Liver (tissue), 9 donors: ENCODE results near the gene CRP. TPM values are rescaled to one million over a fixed set of nuclear protein-coding genes. Genes with fewer than 3 reads are reported as not detected.

Experiments used
- DNase-seq: peaks from one replicate; pipeline ENCODE4 v3.0.0-alpha.2; 2017; ENCODE audit warnings: low spot score
- H3K27ac ChIP-seq, 2 donors: one replicate each; pipeline ENCODE4 v1.7.0; 2013; ENCODE audit warnings: inconsistent platforms in 2 of 2, low read length in 2 of 2, control low read depth in 1 of 2, low read depth in 1 of 2, mild to moderate bottlenecking in 1 of 2
- H3K27me3 ChIP-seq, 4 donors: one replicate each; pipeline versions ENCODE4 v1.6.1 to v1.7.0; 2013; ENCODE audit warnings: low read length in 3 of 4, inconsistent platforms in 1 of 4, mild to moderate bottlenecking in 1 of 4, moderate library complexity in 1 of 4; ENCODE audit not compliant: control insufficient read depth in 4 of 4, insufficient read depth in 4 of 4
- H3K36me3 ChIP-seq, 4 donors: one replicate each; pipeline versions ENCODE4 v1.6.1 to v1.7.0; 2013; ENCODE audit warnings: low read length in 3 of 4, mild to moderate bottlenecking in 3 of 4, low read depth in 1 of 4, moderate library complexity in 1 of 4; ENCODE audit not compliant: control insufficient read depth in 4 of 4, insufficient read depth in 3 of 4
- H3K4me1 ChIP-seq, 4 donors: one replicate each; pipeline versions ENCODE4 v1.6.1 to v1.7.0; 2013; ENCODE audit warnings: low read length in 3 of 4, mild to moderate bottlenecking in 3 of 4, moderate library complexity in 1 of 4; ENCODE audit not compliant: control insufficient read depth in 4 of 4, insufficient read depth in 4 of 4
- H3K4me3 ChIP-seq, 3 donors: one replicate each; pipeline versions ENCODE4 v1.6.1 to v1.7.0; 2013; ENCODE audit warnings: low read length in 3 of 3, control low read depth in 1 of 3, low read depth in 1 of 3, mild to moderate bottlenecking in 1 of 3
- H3K9ac ChIP-seq, 2 donors: one replicate each; pipeline ENCODE4 v1.7.0; 2013; ENCODE audit warnings: low read length in 2 of 2, mild to moderate bottlenecking in 2 of 2, moderate library complexity in 2 of 2, control low read depth in 1 of 2, low read depth in 1 of 2
- H3K9me3 ChIP-seq, 4 donors: one replicate each; pipeline versions ENCODE4 v1.6.1 to v1.7.0; 2013; ENCODE audit warnings: low read length in 3 of 4; ENCODE audit not compliant: control insufficient read depth in 4 of 4
- ATF3 ChIP-seq: IDR thresholded peaks from 2 replicates; pipeline ENCODE4 v1.6.1; 2016; ENCODE audit warnings: antibody characterized with exemption
- CTCF ChIP-seq: fragments of 150-350 bp; IDR thresholded peaks from 2 replicates; pipeline ENCODE4 v1.5.1; 2017; ENCODE audit warnings: improper control_type of control experiment, low read depth, low read length; ENCODE audit not compliant: missing input control
- EGR1 ChIP-seq, 2 donors: IDR thresholded peaks; 2 replicates each; pipeline ENCODE4 v1.6.1; 2016 to 2018; ENCODE audit warnings: antibody characterized with exemption in 2 of 2, low read depth in 2 of 2
- FOXA1 ChIP-seq: IDR thresholded peaks from 2 replicates; pipeline ENCODE4 v1.6.1; 2016; ENCODE audit warnings: antibody characterized with exemption
- GABPA ChIP-seq, 2 donors: IDR thresholded peaks in 1 of 2; conservative IDR thresholded peaks in 1 of 2; 2 replicates each; pipeline ENCODE4 v1.6.1; 2016; ENCODE audit warnings: antibody characterized with exemption in 2 of 2, mild to moderate bottlenecking in 1 of 2, moderate library complexity in 1 of 2
- HNF4A ChIP-seq, 2 donors: conservative IDR thresholded peaks; 2 replicates each; pipeline ENCODE4 v1.6.1; 2016; ENCODE audit warnings: antibody characterized with exemption in 2 of 2, mild to moderate bottlenecking in 2 of 2
- HNF4G ChIP-seq: IDR thresholded peaks from 2 replicates; pipeline ENCODE4 v1.6.1; 2016; ENCODE audit warnings: antibody characterized with exemption
- JUND ChIP-seq, 2 donors: IDR thresholded peaks; 2 replicates each; pipeline ENCODE4 v1.6.1; 2016; ENCODE audit warnings: antibody characterized with exemption in 2 of 2
- MAX ChIP-seq: IDR thresholded peaks from 2 replicates; pipeline ENCODE4 v1.6.1; 2016; ENCODE audit warnings: antibody characterized with exemption
- NR2F2 ChIP-seq: IDR thresholded peaks from 2 replicates; pipeline ENCODE4 v1.6.1; 2016; ENCODE audit warnings: antibody characterized with exemption
- RAD21 ChIP-seq, 2 donors: IDR thresholded peaks; 2 replicates each; pipeline ENCODE4 v1.6.1; 2016; ENCODE audit warnings: antibody characterized with exemption in 2 of 2, mild to moderate bottlenecking in 2 of 2
- REST ChIP-seq: IDR thresholded peaks from 2 replicates; pipeline ENCODE4 v1.6.1; 2016; ENCODE audit warnings: antibody characterized with exemption, mild to moderate bottlenecking
- RXRA ChIP-seq, 2 donors: IDR thresholded peaks; 2 replicates each; pipeline ENCODE4 v1.6.1; 2017 to 2018; ENCODE audit warnings: antibody characterized with exemption in 2 of 2, mild to moderate bottlenecking in 1 of 2
- SP1 ChIP-seq: IDR thresholded peaks from 2 replicates; pipeline ENCODE4 v1.6.1; 2018; ENCODE audit warnings: antibody characterized with exemption, mild to moderate bottlenecking
- YY1 ChIP-seq: IDR thresholded peaks from 2 replicates; pipeline ENCODE4 v1.6.1; 2016; ENCODE audit warnings: antibody characterized with exemption, mild to moderate bottlenecking
- ZBTB33 ChIP-seq: IDR thresholded peaks from 2 replicates; pipeline ENCODE4 v1.6.1; 2016; ENCODE audit warnings: antibody characterized with exemption
- WGBS: extraction: QIAGEN DNeasy Blood & Tissue Kit; methylation state at CpG from one replicate; pipeline ENCODE4 v1.1.7; 2013; 5-methylcytosine and 5-hydroxymethylcytosine counted together
- polyA plus RNA-seq, 2 donors: library from polyadenylated mRNA; stranded (reverse) in 1 of 2; unstranded in 1 of 2; fragments of 200-250 nt in 1 of 2; fragments of >200 nt in 1 of 2; fragmentation: Nextera tagmentation in 1 of 2; extraction: Ambion mirVana in 1 of 2; gene quantifications; one replicate each; pipeline versions ENCODE4 v1.2.1 to v1.2.3, GENCODE V29; 2013 to 2015
- total RNA-seq, 2 donors: library from RNA; depleted of rRNA; stranded (reverse); fragments of >200 nt; gene quantifications; one replicate each; pipeline ENCODE4 v1.2.3, GENCODE V29; 2014
- donor health status: healthy.
- donor health status: healthy.
- donor health status: healthy.
- donor health status: healthy.
- donor health status: healthy.

CRP gene
- total and polyA plus RNA-seq, 4 donors = 103 to 13,117 (median 4,465) TPM

GRCh38 chr1:159700312-159700711 is 14.1 kb downstream of the CRP start:
- Histone ChIP-seq H3K27me3 (no peaks in the 10 kb centered on the region), H3K36me3 (no peaks in the 10 kb centered on the region), H3K4me3 (no peak overlapping the region), H3K9ac (no peak overlapping the region), H3K4me1 (peaks cover 0 to 8% (median 4%) of the 10 kb centered on the region in 4 donors), H3K27ac (no peak overlapping the region), H3K9me3 (no peaks in the 10 kb centered on the region)
- TF ChIP-seq REST = no peak
- TF ChIP-seq MAX = no peak
- no peak for TF ChIP-seq RAD21 (IDR thresholded peaks at IDR 0.05)
- no peak for TF ChIP-seq ATF3
- no peak for TF ChIP-seq EGR1 (IDR thresholded peaks at IDR 0.05; ENCODE audit: low read depth in 2 of 2)
- TF ChIP-seq SP1 = no peak
- no peak for TF ChIP-seq CTCF
- TF ChIP-seq YY1 = no peak
- DNase-seq = no peak
- 79% methylated on average over 7 of the region's 7 CpGs for WGBS

- TF ChIP-seq JUND (IDR thresholded peaks at IDR 0.05) (no peak), GABPA (IDR thresholded peaks at IDR 0.05 in 1 of 2, conservative IDR thresholded peaks at IDR 0.05 in 1 of 2) (no peak), HNF4A (conservative IDR thresholded peaks at IDR 0.05) (no peak), EGR1 (IDR thresholded peaks at IDR 0.05; ENCODE audit: low read depth in 2 of 2) (no peak), RXRA (IDR thresholded peaks at IDR 0.05) (no peak), NR2F2 (no peak), ZBTB33 (no peak), MAX (no peak), YY1 (no peak), FOXA1 (no peak), HNF4G (no peak), REST (no peak), CTCF (no peak)
- DNase-seq = no peak
- Histone ChIP-seq H3K27ac (no peak overlapping the region), H3K27me3 (no peaks in the 10 kb centered on the region), H3K4me3 (no peak overlapping the region), H3K4me1 (peaks cover 0 to under 1% (median 0%) of the 10 kb centered on the region in 4 donors), H3K36me3 (no peaks in the 10 kb centered on the region), H3K9me3 (no peaks in the 10 kb centered on the region), H3K9ac (no peak overlapping the region)
- WGBS = 93% methylated on average over 3 of the region's 3 CpGs
These were observed 14.7 kb downstream of the CRP start for GRCh38 chr1:159699653-159700052.
